Breast epithelium (tissue), 4 donors: Measurements from ENCODE around the gene SUZ12. TPM values are rescaled to one million over a fixed set of nuclear protein-coding genes. Genes with fewer than 3 reads are reported as not detected.
"Not testable (repeated sequence)": the region's sequence is repeated elsewhere in the genome, so short reads cannot be mapped to it uniquely, and the experiment has no call there.

Source experiments
- DNase-seq, 2 donors: peaks; one replicate each; pipeline ENCODE4 v3.0.0-alpha.2; 2019; ENCODE audit warnings: low spot score in 2 of 2
- H3K27ac ChIP-seq, 2 donors: fragments of 200-600 bp; sonication (generic) in 1 of 2; one replicate each; pipeline ENCODE4 v1.5.1; 2016 to 2019; ENCODE audit warnings: mild to moderate bottlenecking in 1 of 2
- H3K27me3 ChIP-seq, 2 donors: fragments of 200-600 bp; sonication (generic) in 1 of 2; one replicate each; pipeline versions ENCODE4 v1.5.1 to v1.6.0; 2017 to 2019; ENCODE audit warnings: control low read depth in 1 of 2, mild to moderate bottlenecking in 1 of 2
- H3K36me3 ChIP-seq: fragments of 200-600 bp; one replicate; pipeline ENCODE4 v1.5.1; 2019
- H3K4me1 ChIP-seq, 2 donors: fragments of 200-600 bp; sonication (generic); one replicate each; pipeline ENCODE4 v1.5.1; 2016 to 2019; ENCODE audit warnings: control low read depth in 1 of 2
- H3K4me3 ChIP-seq, 3 donors: fragments of 200-600 bp; sonication (generic); 1 replicate in 2 of 3; 2 replicates in 1 of 3; pipeline ENCODE4 v1.5.1; 2016 to 2019; ENCODE audit warnings: mild to moderate bottlenecking in 3 of 3, moderate library complexity in 2 of 3
- H3K9me3 ChIP-seq, 2 donors: fragments of 200-600 bp; sonication (generic) in 1 of 2; one replicate each; pipeline ENCODE4 v1.5.1; 2016 to 2019; ENCODE audit warnings: control low read depth in 1 of 2
- CTCF ChIP-seq, 3 donors: fragments of 450-650 bp; IDR thresholded peaks; one replicate each; pipeline ENCODE4 v1.5.1; 2016 to 2017; ENCODE audit warnings: antibody characterized with exemption in 3 of 3, mild to moderate bottlenecking in 3 of 3, moderate library complexity in 3 of 3
- POLR2A ChIP-seq: fragments of 450-650 bp; IDR thresholded peaks from one replicate; pipeline ENCODE4 v1.6.1; 2016; ENCODE audit warnings: antibody characterized with exemption, mild to moderate bottlenecking, moderate library complexity
- POLR2AphosphoS5 ChIP-seq, 3 donors: sonication (generic); formaldehyde crosslinking; IDR thresholded peaks; one replicate each; pipeline ENCODE4 v1.6.1; 2017; ENCODE audit warnings: antibody characterized with exemption in 3 of 3
- intact Hi-C: fragments of 100-400 bp; cut with DNase I; formaldehyde crosslinking; loops from one replicate; pipeline ENCODE4 v1.15.1; 2023; ENCODE audit warnings: low total_unique reads
- total RNA-seq, 3 donors: library from RNA; depleted of rRNA; stranded (reverse); fragments of >200 nt; gene quantifications; one replicate each; pipeline ENCODE4 v1.1.0, GENCODE V29; 2016

The SUZ12 gene
- total RNA-seq, 3 donors from 2014 or later = 17.9 to 25.9 (median 21.0) TPM

- H3K4me3 ChIP-seq = no peak overlapping the region
- no peaks in the 10 kb centered on the region for H3K9me3 ChIP-seq
- H3K4me1 ChIP-seq = no peaks in the 10 kb centered on the region
- H3K27me3 ChIP-seq = no peaks in the 10 kb centered on the region
- DNase-seq = peak in 1 of 2 donors; percentile 57
- no peak for TF ChIP-seq POLR2AphosphoS5 (IDR thresholded peaks at IDR 0.05)
- no peak for TF ChIP-seq CTCF (IDR thresholded peaks at IDR 0.05)
- TF ChIP-seq POLR2A = no peak
- no peak overlapping the region for H3K27ac ChIP-seq
- intact Hi-C loops = no loop called here
- H3K36me3 ChIP-seq = no peaks in the 10 kb centered on the region
Observed at GRCh38 chr17:31907342-31907962, 29.4 kb upstream of the SUZ12 start.

GRCh38 chr17:31908386-31908785 lies 28.4 kb upstream of the SUZ12 start:
- intact Hi-C loops = no loop called here
- DNase-seq = no peak
- no peak for TF ChIP-seq POLR2AphosphoS5 (IDR thresholded peaks at IDR 0.05)
- TF ChIP-seq POLR2A = no peak
- TF ChIP-seq CTCF (IDR thresholded peaks at IDR 0.05) = no peak
- no peaks in the 10 kb centered on the region for H3K27me3 ChIP-seq
- H3K9me3 ChIP-seq = no peaks in the 10 kb centered on the region
- H3K27ac ChIP-seq = no peak overlapping the region
- H3K4me1 ChIP-seq = no peaks in the 10 kb centered on the region
- no peaks in the 10 kb centered on the region for H3K36me3 ChIP-seq
- H3K4me3 ChIP-seq = no peak overlapping the region

GRCh38 chr17:31912705-31913104 lies 24.1 kb upstream of the SUZ12 start:
- H3K4me3 ChIP-seq, intact Hi-C loops, H3K36me3 ChIP-seq, H3K27ac ChIP-seq, DNase-seq, H3K9me3 ChIP-seq, H3K4me1 ChIP-seq: not testable (repeated sequence)
- H3K27me3 ChIP-seq = peaks cover 0 to 13% of the 10 kb centered on the region in 2 donors

- TF ChIP-seq CTCF (IDR thresholded peaks at IDR 0.05) = no peak
- TF ChIP-seq POLR2A = no peak
- no peak for TF ChIP-seq POLR2AphosphoS5 (IDR thresholded peaks at IDR 0.05)
- H3K27ac ChIP-seq = no peak overlapping the region
- H3K4me3 ChIP-seq = no peak overlapping the region
- no peaks in the 10 kb centered on the region for H3K36me3 ChIP-seq
- H3K9me3 ChIP-seq = no peaks in the 10 kb centered on the region
- H3K4me1 ChIP-seq = no peaks in the 10 kb centered on the region
- intact Hi-C loops = no loop called here
- no peak for DNase-seq
- H3K27me3 ChIP-seq = peaks cover 0 to 15% of the 10 kb centered on the region in 2 donors
Observed at GRCh38 chr17:31915456-31916100, 21.2 kb upstream of the SUZ12 start.

GRCh38 chr17:31916491-31917064 lies 20.2 kb upstream of the SUZ12 start:
- Histone ChIP-seq H3K9me3 (no peaks in the 10 kb centered on the region), H3K36me3 (no peaks in the 10 kb centered on the region), H3K4me3 (no peak overlapping the region), H3K27ac (no peak overlapping the region), H3K4me1 (no peaks in the 10 kb centered on the region), H3K27me3 (peaks cover 0 to 15% of the 10 kb centered on the region in 2 donors)
- TF ChIP-seq POLR2AphosphoS5 (IDR thresholded peaks at IDR 0.05) = no peak
- no peak for TF ChIP-seq POLR2A
- TF ChIP-seq CTCF (IDR thresholded peaks at IDR 0.05) = no peak
- intact Hi-C loops = no loop called here
- DNase-seq = no peak
